GM12891 (cell line): ENCODE measurements around the gene FEN1.

Experiments
- POLR2A ChIP-seq: IDR thresholded peaks from 2 replicates; pipeline ENCODE4 v1.6.1; 2011; ENCODE audit warnings: low read depth, low read length, control low read depth
- POLR2AphosphoS5 ChIP-seq: IDR thresholded peaks from 2 replicates; pipeline ENCODE4 v1.6.1; 2011; ENCODE audit warnings: low read depth, low read length, control low read depth
- SPI1 ChIP-seq: IDR thresholded peaks from 2 replicates; pipeline ENCODE4 v1.6.1; 2011; ENCODE audit warnings: low read depth, low read length, control low read depth
- TAF1 ChIP-seq: IDR thresholded peaks from 2 replicates; pipeline ENCODE4 v1.6.1; 2011; ENCODE audit warnings: low read depth, low read length, control low read depth

DNA sequence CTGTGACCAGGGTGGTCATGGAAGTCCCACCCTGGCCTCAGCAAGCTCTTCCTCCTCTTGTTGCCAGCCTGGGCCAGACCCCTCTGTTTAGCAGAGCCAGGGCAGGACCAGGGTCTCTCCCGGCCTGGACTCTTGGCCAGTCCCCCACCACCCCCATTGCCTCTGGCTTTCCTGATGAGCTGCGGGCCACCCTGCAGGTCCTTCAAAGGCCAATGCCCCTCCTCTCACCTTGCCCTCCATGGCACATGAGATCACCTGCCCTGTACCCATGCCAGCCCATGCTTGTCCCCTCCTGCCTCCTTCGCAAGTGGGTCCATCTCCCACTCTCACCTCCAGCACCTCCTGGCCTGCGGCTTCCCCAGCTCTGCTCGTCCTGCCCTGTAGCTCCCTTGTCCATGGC, 45.8 kb downstream of the FEN1 start:
- TF ChIP-seq POLR2A (no peak), SPI1 (no peak), POLR2AphosphoS5 (no peak), TAF1 (no peak)
